HG03575 (cell line): ENCODE results near the gene SNRK.

Experiments
- ATAC-seq: cut with Tn5 transposase; IDR thresholded peaks from one replicate; pipeline ENCODE4 v1.9.1; 2021; ENCODE audit not compliant: unreplicated experiment, insufficient number of reproducible peaks, low FRiP score; ENCODE audit errors: extremely low read depth

SNRK gene

DNA sequence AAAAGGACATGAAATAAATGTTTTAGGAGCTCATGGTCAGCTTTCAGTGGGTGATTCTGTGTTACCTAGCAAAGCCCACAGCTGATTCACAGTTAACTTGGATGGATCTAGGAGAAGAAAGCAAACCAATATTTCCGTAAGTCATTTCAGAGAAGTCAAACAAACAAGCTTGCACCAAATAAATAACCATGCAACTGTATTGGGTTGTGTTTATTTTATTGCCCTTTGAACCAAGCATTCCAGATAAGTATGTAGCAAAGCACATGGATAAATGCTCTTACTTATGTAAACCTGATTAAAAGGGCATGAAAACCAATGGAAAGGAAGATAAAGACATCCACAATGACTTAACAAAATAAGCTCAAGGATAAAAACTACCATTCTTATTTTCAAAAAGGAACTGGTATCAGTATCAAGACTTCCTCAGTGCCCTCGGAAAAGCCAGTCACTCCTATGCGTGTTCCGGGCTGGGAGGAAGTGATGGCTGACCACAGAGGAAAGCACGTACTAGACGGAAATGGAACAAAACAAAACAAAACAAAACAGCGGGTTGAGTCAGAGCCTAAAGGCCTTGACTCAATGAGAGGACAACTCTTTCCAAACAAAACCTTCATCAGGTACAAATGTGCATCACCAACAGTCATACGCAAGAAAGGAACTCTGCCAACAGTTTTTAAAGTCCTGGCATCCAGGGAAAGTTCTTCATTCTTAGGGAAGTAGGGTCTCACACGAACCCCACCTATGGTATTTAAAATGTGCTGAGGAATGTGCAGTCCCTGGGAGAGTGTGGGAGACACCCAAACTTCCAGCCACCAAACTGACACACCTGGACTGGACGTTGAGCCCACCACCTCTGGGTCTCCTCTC is 103.3 kb downstream of the SNRK start:
- ATAC-seq, result no peak

DNA sequence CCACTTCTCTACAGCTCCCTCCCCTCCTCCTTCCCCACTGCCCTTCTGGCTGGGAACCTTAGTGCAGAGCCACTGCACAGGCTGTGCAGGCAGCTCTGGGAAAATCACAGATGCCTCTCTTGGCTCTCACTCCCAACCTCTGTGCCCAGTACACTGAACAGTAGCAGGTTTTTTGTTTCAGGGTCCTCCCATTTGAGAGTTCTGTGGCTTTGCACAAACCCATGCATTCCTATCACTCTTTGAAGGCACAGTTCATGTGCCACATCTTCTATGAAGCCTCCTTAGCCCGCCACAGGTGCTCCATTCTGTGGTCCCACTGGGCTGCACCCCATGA is 103.9 kb downstream of the SNRK start:
- ATAC-seq, result no peak

DNA sequence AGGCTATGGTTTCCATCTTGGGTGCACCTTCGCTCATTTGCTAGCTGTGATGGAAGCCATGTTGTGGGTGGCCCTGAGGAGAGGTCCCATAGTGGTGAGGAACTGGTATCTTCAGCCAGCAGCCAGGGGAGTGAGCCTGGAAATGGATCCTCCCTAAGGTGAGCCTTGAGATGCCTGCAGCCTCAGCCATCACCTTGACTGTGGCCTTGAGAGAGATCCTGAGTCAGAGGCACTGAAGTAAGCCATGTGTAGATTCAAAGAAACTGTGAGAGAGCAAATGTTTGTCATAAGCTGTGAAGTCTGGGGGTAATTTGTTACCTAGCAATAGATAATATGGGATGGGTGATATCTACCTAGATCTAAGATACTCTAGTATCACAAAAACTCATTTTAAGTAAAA is 105.3 kb downstream of the SNRK start:
- ATAC-seq, result no peak

DNA sequence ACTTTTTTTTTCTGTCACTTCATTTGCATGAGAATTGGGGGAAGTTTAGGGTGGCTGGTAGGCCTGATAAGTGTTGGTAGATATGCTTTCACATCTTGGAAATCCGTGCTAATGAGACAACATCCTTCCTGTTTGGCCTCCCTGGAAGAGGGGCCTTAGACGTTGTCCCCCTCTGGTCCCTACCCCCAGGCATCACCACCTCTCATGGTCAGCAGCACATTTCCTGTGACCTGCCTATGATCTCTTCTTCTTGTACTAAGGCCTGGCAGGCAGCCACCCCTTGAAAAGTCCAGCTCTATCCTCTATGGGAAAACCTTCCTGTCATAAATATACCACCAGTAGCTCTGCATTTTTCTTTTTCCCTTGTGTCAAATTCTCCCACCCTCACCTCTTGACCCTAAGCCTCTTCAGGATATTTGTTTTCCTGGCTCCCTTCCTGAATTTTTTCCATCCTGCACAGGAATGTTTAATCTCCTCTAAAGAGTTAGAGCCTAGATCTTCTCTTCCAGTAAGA is 107.8 kb downstream of the SNRK start:
- no peak for ATAC-seq

DNA sequence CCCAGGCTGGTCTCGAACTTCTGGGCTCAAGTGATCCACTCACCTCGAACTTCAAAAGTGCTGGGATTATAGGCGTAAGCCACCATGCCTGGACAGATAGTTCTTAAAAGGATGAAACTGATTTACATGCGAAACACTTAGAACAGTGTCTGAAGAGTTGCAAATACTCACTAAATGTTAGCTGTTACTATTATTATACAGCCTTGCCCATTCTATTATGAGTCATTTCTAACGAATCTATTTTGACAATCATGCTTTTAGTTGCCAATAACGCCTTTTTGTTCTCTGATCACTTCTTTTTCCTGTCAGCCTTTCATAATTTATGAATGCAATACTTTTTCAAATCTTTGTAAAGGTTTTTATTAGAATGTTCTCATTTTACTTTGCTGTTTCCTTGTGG is 112.7 kb downstream of the SNRK start:
- no peak for ATAC-seq

DNA sequence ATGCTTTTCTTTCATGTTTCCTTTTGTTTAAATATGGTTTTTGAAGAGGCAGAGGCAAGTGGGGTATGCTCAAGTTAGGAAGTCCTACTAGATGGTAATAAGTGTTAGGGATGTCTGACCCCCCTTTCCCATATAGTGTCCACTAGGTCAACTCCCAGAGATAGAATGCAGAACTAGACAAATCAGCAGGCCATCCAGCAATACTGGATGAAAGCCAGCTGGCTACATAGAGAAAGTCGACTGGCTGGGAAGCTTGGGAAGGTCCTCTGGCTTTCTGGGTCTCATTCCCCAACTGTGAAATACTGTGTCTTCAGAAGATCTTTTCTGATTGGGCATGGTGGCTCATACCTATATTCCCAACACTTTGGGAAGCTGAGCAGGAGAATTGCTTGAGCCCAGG is 113.8 kb downstream of the SNRK start:
- ATAC-seq, result no peak
